ENCODE results near the gene SPATS2L. TPM values are rescaled to one million over a fixed set of nuclear protein-coding genes. Genes with fewer than 3 reads are reported as not detected.

Gene SPATS2L, protein sequence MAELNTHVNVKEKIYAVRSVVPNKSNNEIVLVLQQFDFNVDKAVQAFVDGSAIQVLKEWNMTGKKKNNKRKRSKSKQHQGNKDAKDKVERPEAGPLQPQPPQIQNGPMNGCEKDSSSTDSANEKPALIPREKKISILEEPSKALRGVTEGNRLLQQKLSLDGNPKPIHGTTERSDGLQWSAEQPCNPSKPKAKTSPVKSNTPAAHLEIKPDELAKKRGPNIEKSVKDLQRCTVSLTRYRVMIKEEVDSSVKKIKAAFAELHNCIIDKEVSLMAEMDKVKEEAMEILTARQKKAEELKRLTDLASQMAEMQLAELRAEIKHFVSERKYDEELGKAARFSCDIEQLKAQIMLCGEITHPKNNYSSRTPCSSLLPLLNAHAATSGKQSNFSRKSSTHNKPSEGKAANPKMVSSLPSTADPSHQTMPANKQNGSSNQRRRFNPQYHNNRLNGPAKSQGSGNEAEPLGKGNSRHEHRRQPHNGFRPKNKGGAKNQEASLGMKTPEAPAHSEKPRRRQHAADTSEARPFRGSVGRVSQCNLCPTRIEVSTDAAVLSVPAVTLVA
- polyA plus RNA-seq (2013, experiment 1 of 4): 32.1 TPM
- polyA plus RNA-seq (2013, experiment 2 of 4): 38.7 TPM
- polyA plus RNA-seq (2013, experiment 3 of 4): 26.7 TPM
- 35.2 TPM for polyA plus RNA-seq (2013, experiment 4 of 4)

DNA sequence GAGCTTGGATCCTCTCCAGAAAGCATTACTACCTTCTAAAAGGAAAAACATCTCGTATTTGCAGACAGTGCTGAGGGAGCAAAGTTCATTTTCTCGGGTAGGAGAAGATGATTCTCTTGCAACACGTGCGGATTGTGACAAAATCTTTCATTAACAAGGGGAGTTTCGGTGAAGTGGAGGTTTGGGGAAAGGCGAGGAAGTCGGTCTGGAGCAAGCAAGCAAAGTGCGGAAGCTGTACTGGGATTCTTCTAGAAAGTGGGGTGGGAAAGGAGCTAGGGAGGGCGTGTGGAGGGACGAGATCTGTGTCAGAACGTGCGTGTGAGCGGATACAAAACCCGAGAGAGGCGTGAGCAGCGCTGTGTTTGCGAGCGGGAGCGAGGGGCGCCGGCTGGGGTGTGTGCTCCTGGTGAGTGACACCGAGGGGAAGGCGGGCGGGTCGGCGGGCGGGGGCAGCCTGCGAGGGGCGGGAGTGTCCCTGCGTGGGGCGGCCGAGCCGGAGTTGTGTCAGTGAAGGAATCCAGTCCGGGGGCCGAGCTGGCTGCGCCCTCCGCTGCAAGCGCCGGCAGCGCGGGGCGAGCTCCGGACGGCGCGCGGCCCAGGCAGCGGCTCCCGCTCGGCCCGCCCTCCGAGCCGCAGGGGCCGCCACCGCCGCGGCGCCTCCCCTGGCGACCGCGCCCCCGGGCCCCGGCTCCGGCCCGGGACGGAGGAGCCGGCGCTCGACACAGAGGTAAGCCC, at the start of gene SPATS2L:
Gene SPATS2L (plus strand): TSS at position 498 of the 735 bp plus-strand sequence. CDS start 82,552 bp downstream, outside the sequence.
- peaks cover 27% of the 10 kb centered on the region for H3K27me3 ChIP-seq (ENCODE audit: control insufficient read depth, insufficient read depth, low read length, poor library complexity, severe bottlenecking)
- peak within 1 kb of the TSS; percentile 53 for H3K27ac ChIP-seq (ENCODE audit: insufficient read depth, low read depth, low read length, poor library complexity, severe bottlenecking)
- WGBS, 2 experiments: 0% methylated on average over 69 of the region's 69 CpGs
- no peaks in the 10 kb centered on the region for H3K36me3 ChIP-seq (ENCODE audit: control insufficient read depth, insufficient read depth, low read length)
- no peaks in the 10 kb centered on the region for H3K9me3 ChIP-seq (ENCODE audit: control insufficient read depth, low read length)
- H3K4me1 ChIP-seq (ENCODE audit: control insufficient read depth, insufficient read depth, low read length): peaks cover 11% of the 10 kb centered on the region
- peak within 1 kb of the TSS; percentile 54 for H3K4me3 ChIP-seq (ENCODE audit: insufficient read depth, low read depth, low read length)

DNA sequence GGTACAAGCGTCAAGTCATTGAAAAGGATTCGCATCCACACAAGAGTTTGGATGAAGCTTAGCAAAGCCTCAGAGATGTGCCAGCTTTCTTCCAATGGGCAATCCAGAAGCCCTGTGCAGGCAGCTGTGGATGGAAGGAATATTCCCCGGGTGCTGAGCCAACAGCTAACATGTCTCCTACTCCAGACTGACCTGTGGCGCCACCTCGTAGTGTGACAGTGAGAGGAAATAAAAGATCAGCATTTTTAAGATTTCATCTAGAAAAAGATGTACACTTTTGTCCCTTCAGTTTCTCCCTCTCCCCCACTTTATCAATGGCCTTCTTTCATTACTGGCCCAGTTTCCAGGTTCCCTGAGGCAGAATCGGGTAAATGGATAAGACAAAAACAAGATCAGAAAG, 48.9 kb upstream of the SPATS2L start:
- WGBS, 2 experiments: 95 to 98% methylated on average over 6 of the region's 6 CpGs
- Histone ChIP-seq H3K36me3 (ENCODE audit: control insufficient read depth, insufficient read depth, low read length) (no peaks in the 10 kb centered on the region), H3K9me3 (ENCODE audit: control insufficient read depth, low read length) (no peaks in the 10 kb centered on the region)

DNA sequence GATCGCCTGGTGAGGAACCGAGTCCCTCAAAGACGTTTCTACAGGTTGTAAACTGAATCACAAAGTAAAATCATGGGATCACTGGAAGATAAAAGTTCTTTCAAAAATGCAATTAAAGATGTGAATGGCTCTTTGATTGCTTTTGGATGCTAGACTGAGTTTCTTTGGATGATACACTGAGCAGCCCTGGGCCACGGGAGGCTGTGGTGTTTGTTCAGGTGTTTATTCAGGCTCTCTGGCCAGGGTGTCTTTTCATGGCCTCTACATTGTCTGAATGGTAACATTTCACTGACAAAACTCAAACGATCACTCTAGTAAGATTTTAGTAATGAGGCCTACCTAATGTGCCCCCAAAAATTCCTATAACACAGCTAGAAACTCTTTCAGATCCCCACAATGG, 48.4 kb upstream of the SPATS2L start:
- H3K27ac ChIP-seq (ENCODE audit: insufficient read depth, low read depth, low read length, poor library complexity, severe bottlenecking): no peak overlapping the region
- 91 to 92% methylated on average over 5 of the region's 5 CpGs for WGBS, 2 experiments
- H3K36me3 ChIP-seq (ENCODE audit: control insufficient read depth, insufficient read depth, low read length): no peaks in the 10 kb centered on the region
- no peaks in the 10 kb centered on the region for H3K4me1 ChIP-seq (ENCODE audit: control insufficient read depth, insufficient read depth, low read length)
- H3K4me3 ChIP-seq (ENCODE audit: insufficient read depth, low read depth, low read length): no peak overlapping the region
- H3K9me3 ChIP-seq (ENCODE audit: control insufficient read depth, low read length): no peaks in the 10 kb centered on the region
- H3K27me3 ChIP-seq (ENCODE audit: control insufficient read depth, insufficient read depth, low read length, poor library complexity, severe bottlenecking): no peaks in the 10 kb centered on the region

More for the DNA sequence above, 48.9 kb upstream of the SPATS2L start:
- H3K4me3 ChIP-seq (ENCODE audit: insufficient read depth, low read depth, low read length): no peak overlapping the region
- no peaks in the 10 kb centered on the region for H3K4me1 ChIP-seq (ENCODE audit: control insufficient read depth, insufficient read depth, low read length)
- H3K27me3 ChIP-seq (ENCODE audit: control insufficient read depth, insufficient read depth, low read length, poor library complexity, severe bottlenecking): no peaks in the 10 kb centered on the region
- no peak overlapping the region for H3K27ac ChIP-seq (ENCODE audit: insufficient read depth, low read depth, low read length, poor library complexity, severe bottlenecking)

DNA sequence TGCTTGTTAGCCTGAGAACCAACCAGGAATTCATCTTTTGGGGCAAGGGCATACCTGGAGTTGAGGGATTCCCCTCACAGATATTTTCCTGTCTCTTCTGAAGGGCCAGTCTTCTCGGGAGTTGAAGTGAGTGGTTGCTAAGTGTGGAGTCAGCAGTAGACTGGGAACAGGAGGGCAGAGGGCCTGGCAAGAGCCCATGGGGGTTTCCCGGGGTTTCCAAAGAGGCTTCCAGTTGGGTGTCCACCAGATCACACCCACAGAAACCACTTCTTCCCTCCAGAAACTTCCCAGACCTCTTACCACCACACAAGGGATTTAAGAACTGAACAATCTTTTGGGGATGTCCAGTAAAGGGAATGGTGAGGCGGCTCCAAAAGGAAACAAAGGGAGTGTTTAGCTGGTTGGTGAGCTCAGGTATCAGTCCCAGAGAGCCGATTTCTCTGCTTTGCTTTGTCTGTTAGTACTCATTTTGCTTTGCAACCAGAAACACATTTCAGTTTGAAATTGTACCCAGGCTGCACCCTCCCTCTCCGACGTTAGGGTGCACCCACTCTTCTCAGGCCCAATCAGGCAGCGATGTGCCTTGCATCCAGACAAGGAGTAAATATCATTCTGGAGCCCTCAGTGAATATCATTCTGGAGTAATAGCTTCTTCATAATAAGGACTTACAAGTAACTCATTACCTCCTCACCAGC, 47.5 kb upstream of the SPATS2L start:
- H3K4me1 ChIP-seq (ENCODE audit: control insufficient read depth, insufficient read depth, low read length): no peaks in the 10 kb centered on the region
- no peak overlapping the region for H3K4me3 ChIP-seq (ENCODE audit: insufficient read depth, low read depth, low read length)
- H3K27me3 ChIP-seq (ENCODE audit: control insufficient read depth, insufficient read depth, low read length, poor library complexity, severe bottlenecking): no peaks in the 10 kb centered on the region
- H3K36me3 ChIP-seq (ENCODE audit: control insufficient read depth, insufficient read depth, low read length): no peaks in the 10 kb centered on the region
- no peak overlapping the region for H3K27ac ChIP-seq (ENCODE audit: insufficient read depth, low read depth, low read length, poor library complexity, severe bottlenecking)
- 93 to 95% methylated on average over 7 of the region's 7 CpGs for WGBS, 2 experiments
- H3K9me3 ChIP-seq (ENCODE audit: control insufficient read depth, low read length): no peaks in the 10 kb centered on the region

DNA sequence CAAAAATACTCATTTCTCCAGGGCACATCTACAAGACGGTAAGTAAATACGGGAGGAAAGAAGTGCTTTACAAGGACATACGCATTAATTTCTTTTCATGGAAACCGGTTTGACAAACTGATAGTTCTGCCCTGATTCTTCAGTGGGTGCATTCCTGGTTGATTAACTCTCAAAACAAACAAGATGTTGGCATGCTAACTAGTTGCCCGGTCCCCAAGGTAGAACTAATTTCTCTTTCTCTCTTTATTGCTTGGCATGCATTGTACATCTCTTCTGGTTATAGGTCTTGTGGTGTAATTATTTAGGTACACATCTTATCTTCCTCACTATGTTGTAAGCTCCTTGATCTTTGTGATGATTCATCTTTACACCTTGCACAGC, 46.9 kb upstream of the SPATS2L start:
- Histone ChIP-seq H3K36me3 (ENCODE audit: control insufficient read depth, insufficient read depth, low read length) (no peaks in the 10 kb centered on the region), H3K4me3 (ENCODE audit: insufficient read depth, low read depth, low read length) (no peak overlapping the region), H3K27me3 (ENCODE audit: control insufficient read depth, insufficient read depth, low read length, poor library complexity, severe bottlenecking) (no peaks in the 10 kb centered on the region), H3K27ac (ENCODE audit: insufficient read depth, low read depth, low read length, poor library complexity, severe bottlenecking) (no peak overlapping the region), H3K4me1 (ENCODE audit: control insufficient read depth, insufficient read depth, low read length) (no peaks in the 10 kb centered on the region), H3K9me3 (ENCODE audit: control insufficient read depth, low read length) (no peaks in the 10 kb centered on the region)
- 93 to 95% methylated on average over 5 of the region's 5 CpGs for WGBS, 2 experiments

DNA sequence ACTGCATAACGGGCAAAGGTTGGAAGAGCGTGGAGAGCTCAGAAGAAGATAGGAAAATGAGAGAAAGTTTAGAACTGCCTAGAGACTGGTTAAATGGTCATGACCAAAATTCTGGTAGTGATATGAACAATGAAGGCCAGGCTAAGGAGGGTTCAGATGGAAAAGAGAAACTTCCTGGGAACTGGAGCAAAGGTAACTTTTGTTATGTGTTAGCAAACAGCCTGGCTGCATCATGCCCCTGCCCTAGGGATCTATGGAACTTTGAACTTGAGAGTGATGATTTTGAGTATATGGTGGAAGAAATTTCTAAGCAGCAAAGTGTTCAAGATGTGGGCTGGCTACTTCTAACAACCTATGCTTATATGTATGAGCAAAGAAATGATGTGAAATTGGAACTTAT, 44.4 kb upstream of the SPATS2L start:
- WGBS, 2 experiments: 94 to 96% methylated on average over 2 of the region's 2 CpGs
- H3K27ac ChIP-seq (ENCODE audit: insufficient read depth, low read depth, low read length, poor library complexity, severe bottlenecking): no peak overlapping the region
- no peaks in the 10 kb centered on the region for H3K36me3 ChIP-seq (ENCODE audit: control insufficient read depth, insufficient read depth, low read length)
- no peaks in the 10 kb centered on the region for H3K4me1 ChIP-seq (ENCODE audit: control insufficient read depth, insufficient read depth, low read length)
- H3K27me3 ChIP-seq (ENCODE audit: control insufficient read depth, insufficient read depth, low read length, poor library complexity, severe bottlenecking): no peaks in the 10 kb centered on the region
- no peak overlapping the region for H3K4me3 ChIP-seq (ENCODE audit: insufficient read depth, low read depth, low read length)
- no peaks in the 10 kb centered on the region for H3K9me3 ChIP-seq (ENCODE audit: control insufficient read depth, low read length)

DNA sequence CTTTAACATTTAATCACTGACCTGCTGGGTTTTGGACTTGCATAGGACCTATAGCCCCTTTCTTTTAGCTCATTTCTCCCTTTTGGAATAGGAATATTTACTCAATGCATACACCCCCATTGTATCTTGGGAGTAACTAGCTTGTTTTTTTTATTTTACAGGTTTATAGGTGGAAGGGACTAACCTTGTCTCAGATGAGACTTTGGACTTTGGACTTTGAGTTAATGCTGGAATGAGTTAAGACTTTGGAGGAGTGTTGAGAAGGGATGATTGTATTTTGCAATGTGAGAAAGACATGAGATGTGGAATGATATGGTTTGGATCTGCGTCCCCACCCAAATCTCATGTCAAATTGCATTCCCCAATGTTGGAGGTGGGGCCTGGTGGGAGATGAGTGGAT, 43.2 kb upstream of the SPATS2L start:
- Histone ChIP-seq H3K9me3 (ENCODE audit: control insufficient read depth, low read length) (no peaks in the 10 kb centered on the region), H3K4me1 (ENCODE audit: control insufficient read depth, insufficient read depth, low read length) (no peaks in the 10 kb centered on the region), H3K36me3 (ENCODE audit: control insufficient read depth, insufficient read depth, low read length) (no peaks in the 10 kb centered on the region), H3K4me3 (ENCODE audit: insufficient read depth, low read depth, low read length) (no peak overlapping the region), H3K27me3 (ENCODE audit: control insufficient read depth, insufficient read depth, low read length, poor library complexity, severe bottlenecking) (no peaks in the 10 kb centered on the region), H3K27ac (ENCODE audit: insufficient read depth, low read depth, low read length, poor library complexity, severe bottlenecking) (no peak overlapping the region)
- WGBS, 2 experiments: 93 to 100% methylated on average over 1 of the region's 1 CpG

DNA sequence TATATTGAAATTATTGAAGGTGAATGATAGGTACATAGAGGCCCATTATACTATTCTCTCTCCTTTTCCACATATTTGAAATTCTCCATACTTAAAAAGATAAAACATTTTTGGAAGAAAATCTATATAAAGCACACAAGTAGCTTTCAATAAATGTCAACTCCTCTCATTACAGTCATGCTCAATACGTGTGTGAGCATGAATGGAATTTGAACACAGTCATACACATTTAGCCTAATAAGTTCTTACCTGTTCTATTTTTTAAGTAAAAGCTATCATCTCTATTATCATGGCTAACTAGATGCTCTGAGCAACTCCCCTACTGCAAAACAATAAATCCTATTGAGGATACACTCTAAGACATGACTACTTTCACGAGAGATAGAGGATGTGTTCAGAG, 41.9 kb upstream of the SPATS2L start:
- H3K36me3 ChIP-seq (ENCODE audit: control insufficient read depth, insufficient read depth, low read length): no peaks in the 10 kb centered on the region
- no peaks in the 10 kb centered on the region for H3K4me1 ChIP-seq (ENCODE audit: control insufficient read depth, insufficient read depth, low read length)
- no peaks in the 10 kb centered on the region for H3K27me3 ChIP-seq (ENCODE audit: control insufficient read depth, insufficient read depth, low read length, poor library complexity, severe bottlenecking)
- WGBS, 2 experiments: 95 to 100% methylated on average over 2 of the region's 2 CpGs
- no peaks in the 10 kb centered on the region for H3K9me3 ChIP-seq (ENCODE audit: control insufficient read depth, low read length)
- no peak overlapping the region for H3K4me3 ChIP-seq (ENCODE audit: insufficient read depth, low read depth, low read length)
- H3K27ac ChIP-seq (ENCODE audit: insufficient read depth, low read depth, low read length, poor library complexity, severe bottlenecking): no peak overlapping the region

DNA sequence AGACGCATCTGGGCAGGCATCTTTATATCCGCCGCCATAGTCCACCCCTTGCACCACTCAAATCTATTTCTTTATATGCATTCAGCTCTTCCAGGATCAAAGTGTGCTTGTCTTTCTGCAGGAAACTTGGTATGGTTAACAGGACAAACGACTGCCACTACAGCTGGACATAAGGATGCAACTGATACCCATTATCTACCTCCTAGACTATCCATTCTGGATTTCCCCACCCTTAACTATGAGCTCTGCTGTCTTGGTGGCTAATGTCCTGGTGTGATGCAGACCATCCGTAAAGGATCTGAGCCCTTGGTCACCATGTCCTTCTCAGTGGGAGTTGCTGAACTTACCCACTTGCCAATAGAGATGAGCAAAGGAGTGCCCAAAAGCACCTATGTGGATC, 40.1 kb upstream of the SPATS2L start:
- H3K36me3 ChIP-seq (ENCODE audit: control insufficient read depth, insufficient read depth, low read length): no peaks in the 10 kb centered on the region
- H3K4me1 ChIP-seq (ENCODE audit: control insufficient read depth, insufficient read depth, low read length): no peaks in the 10 kb centered on the region
- H3K9me3 ChIP-seq (ENCODE audit: control insufficient read depth, low read length): no peaks in the 10 kb centered on the region
- 94 to 96% methylated on average over 5 of the region's 5 CpGs for WGBS, 2 experiments
- no peak overlapping the region for H3K4me3 ChIP-seq (ENCODE audit: insufficient read depth, low read depth, low read length)
- H3K27ac ChIP-seq (ENCODE audit: insufficient read depth, low read depth, low read length, poor library complexity, severe bottlenecking): no peak overlapping the region
- H3K27me3 ChIP-seq (ENCODE audit: control insufficient read depth, insufficient read depth, low read length, poor library complexity, severe bottlenecking): no peaks in the 10 kb centered on the region

Data from ectodermal cell (in vitro differentiated cells).